Kidney (tissue), 14 donors: ENCODE results near the gene PLCH1. TPM values are rescaled to one million over a fixed set of nuclear protein-coding genes. Genes with fewer than 3 reads are reported as not detected.
"Not testable (repeated sequence)": the region's sequence is repeated elsewhere in the genome, so short reads cannot be mapped to it uniquely, and the experiment has no call there.

ENCODE experiments used
- DNase-seq, 5 donors: peaks; one replicate each; pipeline ENCODE4 v3.0.0-alpha.2; 2013 to 2020
- FAIRE-seq: peaks from 2 replicates; lab custom pipeline; 2012; peaks lifted over from hg19 to GRCh38; lab: Jason Lieb, UNC
- H3K27ac ChIP-seq, 2 donors: one replicate each; pipeline ENCODE4 v1.7.0; 2013; ENCODE audit warnings: low read depth in 2 of 2, low read length in 2 of 2, inconsistent platforms in 1 of 2
- H3K27me3 ChIP-seq: one replicate; pipeline ENCODE4 v1.7.1; 2013; ENCODE audit warnings: low read length, inconsistent platforms; ENCODE audit not compliant: control insufficient read depth, insufficient read depth
- H3K36me3 ChIP-seq, 3 donors: one replicate each; pipeline versions ENCODE4 v1.7.0 to v1.7.1; 2013; ENCODE audit warnings: low read length in 3 of 3, control low read depth in 1 of 3, inconsistent platforms in 1 of 3; ENCODE audit not compliant: insufficient read depth in 3 of 3, control insufficient read depth in 2 of 3
- H3K4me1 ChIP-seq, 3 donors: one replicate each; pipeline versions ENCODE4 v1.7.0 to v1.7.1; 2013; ENCODE audit warnings: low read length in 3 of 3, inconsistent platforms in 1 of 3, low read depth in 1 of 3; ENCODE audit not compliant: control insufficient read depth in 2 of 3, insufficient read depth in 2 of 3
- H3K4me3 ChIP-seq, 3 donors: one replicate each; pipeline versions ENCODE4 v1.7.0 to v1.8.1; 2013; ENCODE audit warnings: low read length in 3 of 3, control low read depth in 1 of 3, inconsistent platforms in 1 of 3
- H3K9ac ChIP-seq, 3 donors: one replicate each; pipeline versions ENCODE4 v1.7.0 to v1.7.1; 2013; ENCODE audit warnings: low read length in 3 of 3, control low read depth in 1 of 3, inconsistent platforms in 1 of 3
- H3K9me3 ChIP-seq, 3 donors: one replicate each; pipeline versions ENCODE4 v1.7.0 to v1.7.1; 2013; ENCODE audit warnings: low read length in 3 of 3, control low read depth in 1 of 3, inconsistent platforms in 1 of 3; ENCODE audit not compliant: control insufficient read depth in 2 of 3, insufficient read depth in 1 of 3
- intact Hi-C: fragments of 100-400 bp; cut with DNase I; formaldehyde crosslinking; loops from one replicate; pipeline ENCODE4 v1.11.1; 2022
- polyA plus RNA-seq: library from polyadenylated mRNA; stranded (reverse); fragments of 350-450 nt; fragmentation: Illumina TruSeq; extraction: RNeasy Lipid Tissue Mini Kit (QIAGEN cat#74804); gene quantifications from one replicate; pipeline ENCODE4 v1.2.3, GENCODE V29; 2014; ENCODE audit warnings: low read depth, low replicate concordance; ENCODE audit not compliant: insufficient read depth
- total RNA-seq: library from RNA; stranded (reverse); fragmentation: NEBNext Ultra II Directional; extraction: Animal tissue kit (Norgen Biotek cat#: 25700); gene quantifications from one replicate; pipeline ENCODE4 v1.2.1, GENCODE V29; 2021
- TF ChIP-seq, protein P1 (sequence below): IDR thresholded peaks from 3 replicates; pipeline ENCODE4 v1.5.1; 2012; ENCODE audit warnings: mild to moderate bottlenecking, moderate library complexity, borderline replicate concordance; ENCODE audit not compliant: insufficient read depth; ENCODE audit errors: extremely low read depth
- donor health status: control.
- donor health status: control.
- donor health status: control.
- donor health status: control.
- donor health status: control.
- donor health status: DM: yes; HTN: yes; CAD: no.
- donor health status: Normal renal cell carcinoma (clear cell type).

The PLCH1 gene
- total and polyA plus RNA-seq, 2 donors from 2014 or later: 1.6 to 9.6 TPM

DNA sequence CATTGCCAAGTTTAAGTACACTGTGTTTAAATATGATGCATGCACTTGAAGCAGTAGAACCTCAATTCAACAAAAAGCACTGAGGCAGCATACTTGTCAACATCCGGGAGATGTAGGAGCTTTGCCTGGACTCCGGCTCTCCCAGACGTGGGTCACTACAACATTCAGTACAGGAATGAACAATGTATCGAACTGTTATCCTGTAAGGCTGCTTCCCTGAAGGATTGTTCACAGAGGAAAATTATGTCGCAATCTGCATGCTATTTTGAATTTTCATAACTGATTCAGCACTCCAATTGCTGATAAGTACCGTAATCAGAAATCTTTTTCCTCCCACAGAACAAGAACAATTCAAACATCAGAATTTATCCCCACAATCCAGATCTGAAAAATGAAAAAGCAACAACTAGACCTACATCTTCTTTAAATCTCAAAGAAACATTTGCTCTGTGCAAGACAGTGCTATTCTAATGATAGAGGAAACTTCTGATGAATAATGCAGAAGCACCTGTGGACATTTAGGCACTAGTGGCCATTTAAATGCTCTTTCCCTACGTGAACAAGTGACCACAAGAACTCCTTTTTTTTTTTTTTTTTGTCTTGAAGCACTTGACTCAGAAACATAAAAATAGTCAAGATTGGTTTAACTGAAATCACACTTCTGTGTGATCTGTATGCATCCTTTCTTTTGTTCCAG is 113.4 kb downstream of the PLCH1 start:
- no peaks in the 10 kb centered on the region for H3K36me3 ChIP-seq
- no peaks in the 10 kb centered on the region for H3K27me3 ChIP-seq
- FAIRE-seq: no peak
- no peak overlapping the region for H3K9ac ChIP-seq
- intact Hi-C loops: no loop called here
- no peaks in the 10 kb centered on the region for H3K9me3 ChIP-seq
- TF ChIP-seq, protein P1, sequence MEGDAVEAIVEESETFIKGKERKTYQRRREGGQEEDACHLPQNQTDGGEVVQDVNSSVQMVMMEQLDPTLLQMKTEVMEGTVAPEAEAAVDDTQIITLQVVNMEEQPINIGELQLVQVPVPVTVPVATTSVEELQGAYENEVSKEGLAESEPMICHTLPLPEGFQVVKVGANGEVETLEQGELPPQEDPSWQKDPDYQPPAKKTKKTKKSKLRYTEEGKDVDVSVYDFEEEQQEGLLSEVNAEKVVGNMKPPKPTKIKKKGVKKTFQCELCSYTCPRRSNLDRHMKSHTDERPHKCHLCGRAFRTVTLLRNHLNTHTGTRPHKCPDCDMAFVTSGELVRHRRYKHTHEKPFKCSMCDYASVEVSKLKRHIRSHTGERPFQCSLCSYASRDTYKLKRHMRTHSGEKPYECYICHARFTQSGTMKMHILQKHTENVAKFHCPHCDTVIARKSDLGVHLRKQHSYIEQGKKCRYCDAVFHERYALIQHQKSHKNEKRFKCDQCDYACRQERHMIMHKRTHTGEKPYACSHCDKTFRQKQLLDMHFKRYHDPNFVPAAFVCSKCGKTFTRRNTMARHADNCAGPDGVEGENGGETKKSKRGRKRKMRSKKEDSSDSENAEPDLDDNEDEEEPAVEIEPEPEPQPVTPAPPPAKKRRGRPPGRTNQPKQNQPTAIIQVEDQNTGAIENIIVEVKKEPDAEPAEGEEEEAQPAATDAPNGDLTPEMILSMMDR: no peak
- no peak for DNase-seq
- H3K4me1 ChIP-seq: no peaks in the 10 kb centered on the region
- no peak overlapping the region for H3K4me3 ChIP-seq
- no peak overlapping the region for H3K27ac ChIP-seq

DNA sequence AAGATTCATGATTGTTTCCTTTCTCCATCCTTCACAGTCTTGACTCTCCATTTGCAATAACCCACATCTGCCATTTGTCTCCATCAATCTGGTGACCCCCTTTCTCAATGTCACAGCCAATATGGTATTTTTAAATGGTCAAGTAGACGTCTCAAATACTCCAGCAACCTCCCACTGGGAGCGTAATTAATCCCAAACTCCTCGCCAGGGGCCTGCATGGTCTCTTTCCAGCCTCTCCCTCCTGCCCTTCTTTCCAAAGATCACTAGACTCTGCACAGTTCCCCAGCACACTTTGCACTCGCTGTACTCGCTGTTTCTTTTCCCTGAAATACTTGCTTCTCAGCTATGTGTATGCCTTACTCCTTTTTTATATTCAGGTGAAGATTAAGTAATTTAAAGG is 115.3 kb downstream of the PLCH1 start:
- no peak overlapping the region for H3K27ac ChIP-seq
- TF ChIP-seq, protein P1: no peak
- H3K4me1 ChIP-seq: no peaks in the 10 kb centered on the region
- no peak for FAIRE-seq
- no peaks in the 10 kb centered on the region for H3K9me3 ChIP-seq
- H3K4me3 ChIP-seq: no peak overlapping the region
- DNase-seq: peak in 1 of 5 donors; percentile 11
- H3K36me3 ChIP-seq: no peaks in the 10 kb centered on the region
- no peak overlapping the region for H3K9ac ChIP-seq
- H3K27me3 ChIP-seq: no peaks in the 10 kb centered on the region
- intact Hi-C loops: no loop called here

DNA sequence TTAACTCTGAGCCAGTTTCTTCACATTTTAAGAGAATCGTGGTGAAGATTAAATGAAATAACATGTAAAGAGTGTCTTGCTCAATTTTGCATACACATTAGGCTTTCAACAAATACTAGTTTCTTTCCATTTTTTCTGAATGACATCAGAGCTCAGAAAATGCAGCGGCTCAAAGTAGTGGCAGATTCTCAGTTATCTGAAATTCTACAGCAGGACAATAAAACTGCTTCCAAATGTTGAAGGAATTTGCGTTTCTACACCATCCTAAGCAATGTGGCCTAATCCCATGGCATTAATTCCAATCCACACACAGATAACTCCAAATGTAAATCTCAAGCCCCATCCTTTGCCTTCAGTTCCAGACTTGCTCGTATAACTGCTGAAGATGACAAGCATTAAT is 115.8 kb downstream of the PLCH1 start:
- TF ChIP-seq, protein P1: no peak
- intact Hi-C loops: no loop called here
- Histone ChIP-seq H3K27me3 (no peaks in the 10 kb centered on the region), H3K36me3 (no peaks in the 10 kb centered on the region), H3K4me1 (no peaks in the 10 kb centered on the region), H3K4me3 (no peak overlapping the region), H3K27ac (no peak overlapping the region), H3K9ac (no peak overlapping the region), H3K9me3 (no peaks in the 10 kb centered on the region)
- no peak for DNase-seq
- no peak for FAIRE-seq

DNA sequence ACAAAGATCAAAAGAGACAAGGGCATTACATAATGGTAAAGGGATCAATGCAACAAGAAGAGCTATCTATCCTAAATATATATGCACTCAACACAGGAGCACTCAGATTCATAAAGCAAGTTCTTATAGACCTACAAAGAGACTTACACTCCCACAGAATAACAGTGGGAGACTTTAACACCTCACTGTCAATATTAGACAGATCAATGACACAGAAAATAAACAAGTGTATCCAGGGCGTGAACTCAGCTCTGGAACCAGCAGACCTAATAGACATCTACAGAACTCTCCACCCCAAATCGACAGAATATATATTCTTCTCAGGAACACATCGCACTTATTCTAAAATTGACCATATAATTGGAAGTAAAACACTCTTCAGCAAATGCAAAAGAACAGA is 122.2 kb downstream of the PLCH1 start:
- H3K36me3 ChIP-seq, H3K4me1 ChIP-seq, FAIRE-seq, H3K9me3 ChIP-seq, H3K27me3 ChIP-seq, H3K4me3 ChIP-seq, DNase-seq, intact Hi-C loops, H3K27ac ChIP-seq, H3K9ac ChIP-seq: not testable (repeated sequence)

DNA sequence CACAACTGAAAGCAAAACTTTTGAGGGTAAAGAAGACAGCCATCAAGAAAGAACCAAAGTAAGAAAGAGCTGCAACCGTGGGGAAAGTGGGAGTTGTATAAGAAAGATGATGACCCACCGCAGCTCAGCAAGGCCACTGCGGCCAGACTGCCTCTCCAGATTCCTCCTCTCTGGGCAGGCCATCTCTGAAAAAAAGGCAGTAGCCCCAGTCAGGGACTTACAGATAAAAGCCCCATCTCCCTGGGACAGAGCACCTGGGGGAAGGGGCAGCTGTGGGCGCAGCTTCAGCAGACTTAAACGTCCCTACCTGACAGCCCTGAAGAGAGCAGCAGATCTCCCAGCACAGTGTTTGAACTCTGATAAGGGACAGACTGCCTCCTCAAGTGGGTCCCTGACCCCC is 124.3 kb downstream of the PLCH1 start:
- not testable (repeated sequence) for H3K27me3 ChIP-seq, H3K4me1 ChIP-seq

More for the DNA sequence above, 124.3 kb downstream of the PLCH1 start:
- FAIRE-seq, H3K9ac ChIP-seq, DNase-seq, intact Hi-C loops, H3K4me3 ChIP-seq, H3K27ac ChIP-seq, H3K9me3 ChIP-seq, H3K36me3 ChIP-seq: not testable (repeated sequence)
